HCT116 (cell line): ENCODE results near the gene IDI1. TPM values are rescaled to one million over a fixed set of nuclear protein-coding genes. Genes with fewer than 3 reads are reported as not detected.

Experiments used
- ATAC-seq: fragments of 200-7000 bp; cut with Tn5 transposase; 2 replicates; pipeline ENCODE4 v1.9.1; 2020; ENCODE audit warnings: mild to moderate bottlenecking, moderate library complexity
- BruUV-seq: library from RNA; stranded (reverse); fragments of 400-500 nt; replicated peaks from 2 replicates; lab custom pipeline; 2021; lab: Mats Ljungman, UMichigan
- CTCF ChIA-PET: fragments of 300-600 bp; sonication (Branson Sonifier 250); formaldehyde crosslinking; loops from one replicate; lab custom pipeline; 2021; ENCODE audit warnings: antibody characterized with exemption; lab: Charles Lee
- POLR2A ChIA-PET: fragments of 300-600, 350-600 bp; sonication (Branson Sonifier 250); formaldehyde crosslinking; loops from one replicate; lab custom pipeline; 2021; ENCODE audit warnings: antibody characterized with exemption; lab: Charles Lee
- RAD21 ChIA-PET, 2 experiments: fragments of 300-600 bp; sonication (Branson Sonifier 250); formaldehyde crosslinking; loops; one replicate each; lab custom pipeline; 2023; ENCODE audit warnings: low total read pairs in 2 of 2; ENCODE audit not compliant: uncharacterized antibody in 2 of 2, unreplicated experiment in 2 of 2, low non-redundant PET in 1 of 2; lab: Charles Lee
- DNase-seq: peaks from one replicate; pipeline ENCODE4 v3.0.0-alpha.2; 2010; ENCODE audit warnings: low read depth, low spot score
- H2AFZ ChIP-seq: fragments of 200-600 bp; shearing (Covaris generic), sonication (generic); 2 replicates; pipeline ENCODE4 v1.6.1; 2017; ENCODE audit warnings: low read depth, mixed run types, mixed read lengths, antibody characterized with exemption, low read length; ENCODE audit not compliant: poor library complexity, severe bottlenecking
- H3K27ac ChIP-seq: 2 replicates; pipeline ENCODE4 v1.5.1; 2012; ENCODE audit warnings: low read depth, low read length
- H3K27me3 ChIP-seq: fragments of 200-600 bp; sonication (generic); 2 replicates; pipeline ENCODE4 v1.6.1; 2016; ENCODE audit warnings: mixed run types, low read length, mixed read lengths; ENCODE audit not compliant: insufficient read depth
- H3K36me3 ChIP-seq, 2 experiments: fragments of 200-500 bp in 1 of 2; fragments of 200-600 bp in 1 of 2; sonication (Bioruptor generic) in 1 of 2; sonication (generic) in 1 of 2; 2 replicates each; pipeline versions ENCODE4 v1.5.1 to v1.6.1; 2014 to 2016; ENCODE audit warnings: low read length in 2 of 2, inconsistent platforms in 1 of 2, mixed read lengths in 1 of 2, mixed run types in 1 of 2; ENCODE audit not compliant: insufficient read depth in 2 of 2, control insufficient read depth in 1 of 2
- H3K4me1 ChIP-seq, 2 experiments: fragments of 200-600 bp in 1 of 2; sonication (generic) in 1 of 2; 2 replicates each; pipeline versions ENCODE4 v1.5.1 to v1.6.1; 2012 to 2017; ENCODE audit warnings: low read length in 2 of 2, inconsistent platforms in 1 of 2, mild to moderate bottlenecking in 1 of 2, mixed read lengths in 1 of 2, mixed run types in 1 of 2, moderate library complexity in 1 of 2; ENCODE audit not compliant: insufficient read depth in 2 of 2, control insufficient read depth in 1 of 2
- H3K4me2 ChIP-seq: fragments of 200-600 bp; sonication (generic); 2 replicates; pipeline ENCODE4 v1.6.1; 2017; ENCODE audit warnings: mixed run types, low read length, mixed read lengths
- H3K4me3 ChIP-seq, 2 experiments: fragments of 200-600 bp in 1 of 2; sonication (generic) in 1 of 2; replicated peaks in 1 of 2; 2 replicates each; pipeline ENCODE4 v1.5.1; 2011 to 2016; ENCODE audit warnings: low read length in 2 of 2, control low read depth in 1 of 2, low read depth in 1 of 2, mild to moderate bottlenecking in 1 of 2, mixed read lengths in 1 of 2, mixed run types in 1 of 2
- H3K79me2 ChIP-seq: fragments of 200-600 bp; sonication (generic); 2 replicates; pipeline ENCODE4 v1.6.1; 2017; ENCODE audit warnings: mild to moderate bottlenecking, mixed run types, low read length, moderate library complexity, mixed read lengths; ENCODE audit not compliant: insufficient read depth
- H3K9ac ChIP-seq: fragments of 200-600 bp; sonication (generic); 2 replicates; pipeline ENCODE4 v1.6.1; 2016; ENCODE audit warnings: low read length, mixed read lengths
- H3K9me2 ChIP-seq: fragments of 200-600 bp; sonication (generic), shearing (Covaris generic); 2 replicates; pipeline ENCODE4 v1.6.1; 2017; ENCODE audit warnings: mixed run types, mild to moderate bottlenecking, moderate library complexity; ENCODE audit not compliant: insufficient read depth
- H3K9me3 ChIP-seq, 2 experiments: fragments of 200-500 bp in 1 of 2; fragments of 200-600 bp in 1 of 2; sonication (Bioruptor generic) in 1 of 2; sonication (generic) in 1 of 2; 2 replicates each; pipeline ENCODE4 v1.6.1; 2014 to 2017; ENCODE audit warnings: low read length in 2 of 2, mixed read lengths in 2 of 2, inconsistent platforms in 1 of 2, low read depth in 1 of 2, mild to moderate bottlenecking in 1 of 2, mixed run types in 1 of 2, moderate library complexity in 1 of 2; ENCODE audit not compliant: control insufficient read depth in 1 of 2, insufficient read depth in 1 of 2
- H4K20me1 ChIP-seq: fragments of 200-600 bp; sonication (generic), shearing (Covaris generic); 2 replicates; pipeline ENCODE4 v1.6.1; 2017; ENCODE audit warnings: mixed run types, mild to moderate bottlenecking, moderate library complexity; ENCODE audit not compliant: insufficient read depth
- CEBPB ChIP-seq: IDR thresholded peaks from 2 replicates; pipeline ENCODE4 v1.6.1; 2012; ENCODE audit warnings: low read depth
- CTCF ChIP-seq, 3 experiments: fragments of 200-600 bp in 1 of 3; sonication (generic) in 1 of 3; IDR thresholded peaks in 2 of 3; conservative IDR thresholded peaks in 1 of 3; 2 replicates each; pipeline ENCODE4 v1.5.1; 2012 to 2017; ENCODE audit warnings: low read depth in 2 of 3, low read length in 2 of 3, antibody characterized with exemption in 1 of 3, borderline replicate concordance in 1 of 3, control low read depth in 1 of 3, mild to moderate bottlenecking in 1 of 3, mixed read lengths in 1 of 3, mixed run types in 1 of 3, moderate library complexity in 1 of 3; ENCODE audit not compliant: insufficient read depth in 1 of 3
- ELF1 ChIP-seq: IDR thresholded peaks from 2 replicates; pipeline ENCODE4 v1.6.1; 2012; ENCODE audit warnings: low read depth, borderline replicate concordance
- EZH2 ChIP-seq: fragments of 200-600 bp; sonication (generic); IDR thresholded peaks from 2 replicates; pipeline ENCODE4 v1.6.1; 2017; ENCODE audit warnings: antibody characterized with exemption, mixed run types
- EZH2phosphoT487 ChIP-seq: fragments of 200-600 bp; IDR thresholded peaks from 2 replicates; pipeline ENCODE4 v1.6.1; 2018; ENCODE audit warnings: antibody characterized with exemption, borderline replicate concordance
- FOSL1 ChIP-seq: IDR thresholded peaks from 2 replicates; pipeline ENCODE4 v1.6.1; 2012; ENCODE audit warnings: low read depth
- JUND ChIP-seq: IDR thresholded peaks from 2 replicates; pipeline ENCODE4 v1.6.1; 2012
- MAX ChIP-seq: IDR thresholded peaks from 2 replicates; pipeline ENCODE4 v1.6.1; 2012
- POLR2A ChIP-seq: IDR thresholded peaks from 2 replicates; pipeline ENCODE4 v1.7.0; 2011; ENCODE audit warnings: borderline replicate concordance; ENCODE audit not compliant: insufficient read depth, insufficient read length; ENCODE audit errors: extremely low read depth
- POLR2AphosphoS5 ChIP-seq: IDR thresholded peaks from 2 replicates; pipeline ENCODE4 v1.6.1; 2011; ENCODE audit warnings: mild to moderate bottlenecking, low read depth, low read length, moderate library complexity
- RAD21 ChIP-seq: IDR thresholded peaks from 2 replicates; pipeline ENCODE4 v1.6.1; 2012; ENCODE audit warnings: low read depth, mild to moderate bottlenecking
- SIN3A ChIP-seq: IDR thresholded peaks from 2 replicates; pipeline ENCODE4 v1.6.1; 2012; ENCODE audit warnings: low read depth
- SP1 ChIP-seq: IDR thresholded peaks from 2 replicates; pipeline ENCODE4 v1.6.1; 2012; ENCODE audit warnings: low read depth
- SRF ChIP-seq: IDR thresholded peaks from 2 replicates; pipeline ENCODE4 v1.6.1; 2012; ENCODE audit warnings: low read depth
- TCF7L2 ChIP-seq: IDR thresholded peaks from 2 replicates; pipeline ENCODE4 v1.7.0; 2011; ENCODE audit warnings: borderline replicate concordance, inconsistent platforms; ENCODE audit not compliant: insufficient read depth, insufficient read length; ENCODE audit errors: extremely low read depth
- YY1 ChIP-seq: IDR thresholded peaks from 2 replicates; pipeline ENCODE4 v1.6.1; 2011; ENCODE audit warnings: low read length, low read depth, moderate library complexity, mild to moderate bottlenecking; ENCODE audit not compliant: insufficient replicate concordance; ENCODE audit errors: extremely low read depth
- ZFX ChIP-seq: fragments of 450-650 bp; IDR thresholded peaks from 2 replicates; pipeline ENCODE4 v1.6.1; 2017
- ZNF274 ChIP-seq: fragments of 200-500 bp; sonication (Bioruptor generic); IDR thresholded peaks from 2 replicates; pipeline ENCODE4 v1.6.1; 2014; ENCODE audit warnings: mild to moderate bottlenecking, low read depth, low read length, inconsistent platforms
- intact Hi-C: fragments of 100-400 bp; cut with micrococcal nuclease; formaldehyde crosslinking; loops from 2 replicates; pipeline ENCODE4 v1.10.0; 2022
- total RNA-seq: library from RNA; stranded (reverse); gene quantifications from one replicate; pipeline ENCODE4 v1.2.1, GENCODE V29; 2021; ENCODE audit not compliant: unreplicated experiment

IDI1 gene
- total RNA-seq, 1 experiment from 2014 or later = 37.8 TPM

- no peak overlapping the region for H3K27ac ChIP-seq
- ChIA-PET POLR2A (no interaction called here), CTCF (no interaction called here), RAD21 (no interaction called here)
- H3K79me2 ChIP-seq = peaks cover 67% of the 10 kb centered on the region
- no peaks in the 10 kb centered on the region for H4K20me1 ChIP-seq
- H3K27me3 ChIP-seq = no peaks in the 10 kb centered on the region
- H3K4me3 ChIP-seq = no peak overlapping the region
- DNase-seq (no peak), ATAC-seq (no peak)
- H2AFZ ChIP-seq = no peak overlapping the region
- no peak overlapping the region for H3K4me2 ChIP-seq
- H3K36me3 ChIP-seq = no peaks in the 10 kb centered on the region
- BruUV-seq = no TSS peak
- no peak overlapping the region for H3K9ac ChIP-seq
- peaks cover 11 to 13% of the 10 kb centered on the region in 2 experiments; a peak in 3 of 4 replicates for H3K4me1 ChIP-seq
- H3K9me2 ChIP-seq = no peaks in the 10 kb centered on the region
- TF ChIP-seq POLR2A (no peak), CEBPB (no peak), YY1 (no peak), EZH2phosphoT487 (no peak), EZH2 (no peak), ZNF274 (no peak), SRF (no peak), ELF1 (no peak), FOSL1 (no peak), SIN3A (no peak), CTCF (IDR thresholded peaks at IDR 0.05 in 2 of 3, conservative IDR thresholded peaks at IDR 0.05 in 1 of 3; ENCODE audit: borderline replicate concordance in 1 of 3, insufficient read depth in 1 of 3, low read depth in 2 of 3, low read length in 2 of 3) (no peak), TCF7L2 (no peak), ZFX (no peak), SP1 (no peak), MAX (no peak), RAD21 (no peak), JUND (no peak), POLR2AphosphoS5 (no peak)
- intact Hi-C loops = loop anchor here (10.0 kb wide), 1 partner anchor 125 kb away; the partner anchor contains the start of gene LARP4B
- no peaks in the 10 kb centered on the region for H3K9me3 ChIP-seq
Measured at GRCh38 chr10:1059902-1060301, 11.0 kb upstream of the IDI1 start.
